ENCODE results near the gene CCL2.

DNA sequence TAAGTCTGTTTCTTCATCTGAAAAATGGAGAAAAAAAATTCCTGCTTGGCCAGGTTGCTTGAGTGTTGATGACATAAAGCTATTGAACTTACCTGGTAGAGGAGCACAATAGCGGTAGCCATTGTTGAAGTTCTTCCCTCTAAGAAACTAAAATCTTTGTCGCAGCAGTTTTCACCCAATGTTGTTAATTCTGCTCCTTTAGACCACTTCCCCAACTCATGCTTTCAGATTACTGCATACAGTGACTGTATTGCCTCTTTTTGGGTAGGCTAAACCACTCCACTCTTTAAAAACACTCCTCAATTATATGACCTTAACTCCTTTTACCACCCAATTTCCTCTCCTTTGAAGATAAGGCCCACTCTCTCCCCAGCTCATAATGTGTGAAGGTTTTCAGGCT lies 35.7 kb upstream of the CCL2 start:
- TF ChIP-seq, protein P1, sequence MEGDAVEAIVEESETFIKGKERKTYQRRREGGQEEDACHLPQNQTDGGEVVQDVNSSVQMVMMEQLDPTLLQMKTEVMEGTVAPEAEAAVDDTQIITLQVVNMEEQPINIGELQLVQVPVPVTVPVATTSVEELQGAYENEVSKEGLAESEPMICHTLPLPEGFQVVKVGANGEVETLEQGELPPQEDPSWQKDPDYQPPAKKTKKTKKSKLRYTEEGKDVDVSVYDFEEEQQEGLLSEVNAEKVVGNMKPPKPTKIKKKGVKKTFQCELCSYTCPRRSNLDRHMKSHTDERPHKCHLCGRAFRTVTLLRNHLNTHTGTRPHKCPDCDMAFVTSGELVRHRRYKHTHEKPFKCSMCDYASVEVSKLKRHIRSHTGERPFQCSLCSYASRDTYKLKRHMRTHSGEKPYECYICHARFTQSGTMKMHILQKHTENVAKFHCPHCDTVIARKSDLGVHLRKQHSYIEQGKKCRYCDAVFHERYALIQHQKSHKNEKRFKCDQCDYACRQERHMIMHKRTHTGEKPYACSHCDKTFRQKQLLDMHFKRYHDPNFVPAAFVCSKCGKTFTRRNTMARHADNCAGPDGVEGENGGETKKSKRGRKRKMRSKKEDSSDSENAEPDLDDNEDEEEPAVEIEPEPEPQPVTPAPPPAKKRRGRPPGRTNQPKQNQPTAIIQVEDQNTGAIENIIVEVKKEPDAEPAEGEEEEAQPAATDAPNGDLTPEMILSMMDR (IDR thresholded peaks at IDR 0.05): no peak
- no peak for TF ChIP-seq POLR2A (IDR thresholded peaks at IDR 0.05)

All from breast epithelium (tissue), 3 donors.